H7 (cell line): ENCODE measurements around the gene SIX4. TPM values are rescaled to one million over a fixed set of nuclear protein-coding genes. Genes with fewer than 3 reads are reported as not detected.

ENCODE experiments used
- DNase-seq: peaks from one replicate; pipeline ENCODE4 v3.0.0; 2012
- H3K27me3 ChIP-seq: 2 replicates; pipeline ENCODE4 v1.6.0; 2011; ENCODE audit warnings: mild to moderate bottlenecking, low read length; ENCODE audit not compliant: control insufficient read depth, insufficient read depth
- H3K36me3 ChIP-seq: replicated peaks from 2 replicates; pipeline ENCODE4 v1.5.1; 2011; ENCODE audit warnings: low read length; ENCODE audit not compliant: control insufficient read depth, insufficient read depth
- H3K4me3 ChIP-seq: 2 replicates; pipeline ENCODE4 v1.5.1; 2011; ENCODE audit warnings: low read depth, mild to moderate bottlenecking, control low read depth, low read length, moderate library complexity; ENCODE audit not compliant: insufficient read depth
- total RNA-seq: library from RNA; depleted of rRNA; stranded (reverse); fragments of >200 nt; shearing (Covaris generic); gene quantifications from 2 replicates; pipeline ENCODE4 v1.2.3, GENCODE V29; 2014; rRNA removed

Gene SIX4
- total RNA-seq: 24.7 and 25.8 TPM in 2 replicates

DNA sequence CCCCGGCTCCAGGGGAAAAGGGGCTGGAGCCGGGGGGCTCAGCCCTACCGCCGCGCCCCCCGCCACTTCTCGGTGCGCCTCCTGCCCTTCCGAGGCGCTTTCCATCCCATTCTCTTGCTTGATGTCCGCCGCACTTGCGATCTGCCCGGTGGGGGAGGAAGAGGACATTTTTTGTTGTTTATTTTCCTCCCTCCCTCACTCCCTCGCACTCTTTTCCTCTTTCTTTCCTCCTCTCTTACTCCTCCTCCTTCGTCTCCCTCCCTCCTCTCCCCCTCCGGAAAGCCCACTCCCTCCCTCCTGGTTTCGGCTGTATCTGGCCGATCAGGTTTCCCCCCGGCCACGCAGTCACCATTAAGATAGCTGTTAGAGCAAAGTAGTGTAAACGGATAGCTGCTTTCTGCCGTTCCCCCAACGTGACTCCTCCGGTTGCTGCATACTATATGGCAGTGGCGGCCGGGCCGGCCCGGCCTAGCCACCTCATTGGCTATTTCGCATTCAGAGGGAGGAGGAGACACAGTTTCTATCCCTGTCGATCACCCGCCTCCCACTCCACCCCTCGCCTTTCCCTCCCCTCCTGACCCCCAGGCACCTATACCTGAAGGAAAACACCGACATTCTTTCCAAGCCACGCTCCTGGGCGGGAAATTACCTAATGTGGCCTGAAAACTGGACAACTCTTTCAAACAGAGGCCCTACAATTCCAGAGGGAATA, at the start of gene SIX4:
SIX4 (minus strand) TSS at position 445 of the 712 bp plus-strand sequence; CDS start at position 168, 277 bp downstream.
- peak; percentile 92 for DNase-seq
- Histone ChIP-seq H3K27me3 (no peaks in the 10 kb centered on the region), H3K4me3 (peak within 1 kb of the TSS; percentile 98), H3K36me3 (peaks cover 6% of the 10 kb centered on the region)

GRCh38 chr14:60773558-60773957, 49.4 kb upstream of the SIX4 start:
- Histone ChIP-seq H3K27me3 (no peaks in the 10 kb centered on the region), H3K4me3 (no peak overlapping the region), H3K36me3 (no peaks in the 10 kb centered on the region)
- no peak for DNase-seq

GRCh38 chr14:60771117-60771516, 47.0 kb upstream of the SIX4 start:
- Histone ChIP-seq H3K36me3 (no peaks in the 10 kb centered on the region), H3K4me3 (no peak overlapping the region), H3K27me3 (no peaks in the 10 kb centered on the region)
- no peak for DNase-seq

- Histone ChIP-seq H3K36me3 (no peaks in the 10 kb centered on the region), H3K27me3 (no peaks in the 10 kb centered on the region), H3K4me3 (no peak overlapping the region)
- no peak for DNase-seq
These were observed 44.5 kb upstream of the SIX4 start for GRCh38 chr14:60768602-60769001.

DNA sequence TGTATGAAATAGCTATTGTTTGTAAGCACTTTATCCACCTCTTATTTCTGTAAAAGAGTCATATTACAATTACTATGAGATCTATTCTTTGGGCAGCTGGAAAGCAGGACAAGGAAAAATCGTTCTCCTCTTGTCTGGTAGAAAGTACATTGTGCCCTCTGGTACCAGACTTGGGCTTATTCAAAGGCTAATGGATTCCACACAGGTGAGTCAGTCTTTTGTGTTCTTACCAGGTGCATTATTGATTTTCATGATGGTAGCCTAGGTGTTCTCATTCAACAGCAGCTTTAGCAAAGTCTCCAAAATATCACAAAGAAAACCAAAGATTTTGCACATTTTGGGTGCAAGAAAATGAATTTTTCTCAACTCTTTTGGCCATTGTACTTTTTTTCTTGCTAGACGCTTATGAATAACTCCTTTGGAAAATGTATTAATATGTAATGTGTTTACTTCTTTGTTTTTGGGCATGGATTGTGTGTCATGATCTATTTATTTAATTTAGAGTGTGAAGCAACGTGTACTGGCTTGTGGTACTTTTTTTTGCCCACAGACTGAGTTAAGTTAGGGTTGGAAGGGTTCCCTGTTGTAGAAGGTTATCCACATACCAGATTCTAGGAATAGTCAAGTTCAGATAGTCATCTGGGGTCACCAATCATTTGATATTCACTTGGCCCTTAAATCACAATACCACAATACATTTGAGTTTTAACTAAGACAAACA, 36.7 kb upstream of the SIX4 start:
- DNase-seq: peak; percentile 41
- Histone ChIP-seq H3K4me3 (no peak overlapping the region), H3K36me3 (no peaks in the 10 kb centered on the region), H3K27me3 (no peaks in the 10 kb centered on the region)

DNA sequence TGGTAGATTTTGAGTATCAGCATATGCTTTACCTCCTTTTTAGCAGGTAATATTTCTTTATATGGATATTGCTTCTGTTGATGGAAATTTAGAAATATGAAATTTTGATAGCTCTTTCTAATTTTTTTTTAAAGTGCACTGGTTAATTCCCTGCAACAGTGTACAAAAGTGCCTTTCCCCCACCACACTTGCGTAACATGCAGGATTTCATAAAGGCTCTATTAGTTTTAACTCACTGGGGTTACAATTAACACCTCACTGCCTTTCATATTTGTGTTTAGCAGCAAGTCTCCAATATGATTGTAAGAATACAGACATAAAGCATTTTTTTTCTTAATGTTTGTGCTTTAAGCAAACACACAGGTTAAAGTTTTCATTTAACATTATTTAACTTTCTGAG, 36.1 kb upstream of the SIX4 start:
- Histone ChIP-seq H3K36me3 (no peaks in the 10 kb centered on the region), H3K4me3 (no peak overlapping the region), H3K27me3 (no peaks in the 10 kb centered on the region)
- no peak for DNase-seq

GRCh38 chr14:60758885-60759284, 34.7 kb upstream of the SIX4 start:
- H3K36me3 ChIP-seq: no peaks in the 10 kb centered on the region
- no peak overlapping the region for H3K4me3 ChIP-seq
- H3K27me3 ChIP-seq: no peaks in the 10 kb centered on the region
- DNase-seq: no peak

DNA sequence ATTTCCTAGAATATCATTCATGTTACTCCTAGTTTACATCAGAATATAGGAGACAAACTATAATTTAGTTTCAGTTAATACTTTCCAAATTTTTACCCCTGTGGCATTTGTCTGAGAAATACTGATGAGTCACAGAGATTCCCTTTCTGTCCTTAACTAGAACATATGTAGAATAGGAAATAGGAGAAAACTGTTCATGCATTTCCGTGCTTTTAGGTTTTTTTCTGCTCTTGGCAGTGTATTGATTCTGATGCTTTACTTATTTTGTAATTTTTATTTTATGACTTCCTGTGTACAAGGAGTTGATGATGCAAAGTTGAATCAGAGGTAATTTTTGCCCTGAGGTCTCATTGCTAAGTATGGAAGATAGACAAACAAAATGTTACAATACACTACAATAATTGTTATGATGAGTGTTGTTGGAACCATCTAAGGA, 33.4 kb upstream of the SIX4 start:
- no peak for DNase-seq
- Histone ChIP-seq H3K4me3 (no peak overlapping the region), H3K36me3 (no peaks in the 10 kb centered on the region), H3K27me3 (no peaks in the 10 kb centered on the region)

- DNase-seq: no peak
- Histone ChIP-seq H3K27me3 (no peaks in the 10 kb centered on the region), H3K36me3 (no peaks in the 10 kb centered on the region), H3K4me3 (no peak overlapping the region)
These were observed 32.7 kb upstream of the SIX4 start for GRCh38 chr14:60756847-60757246.

GRCh38 chr14:60753264-60754119, 29.3 kb upstream of the SIX4 start:
- Histone ChIP-seq H3K36me3 (no peaks in the 10 kb centered on the region), H3K27me3 (no peaks in the 10 kb centered on the region), H3K4me3 (no peak overlapping the region)
- DNase-seq: no peak

DNA sequence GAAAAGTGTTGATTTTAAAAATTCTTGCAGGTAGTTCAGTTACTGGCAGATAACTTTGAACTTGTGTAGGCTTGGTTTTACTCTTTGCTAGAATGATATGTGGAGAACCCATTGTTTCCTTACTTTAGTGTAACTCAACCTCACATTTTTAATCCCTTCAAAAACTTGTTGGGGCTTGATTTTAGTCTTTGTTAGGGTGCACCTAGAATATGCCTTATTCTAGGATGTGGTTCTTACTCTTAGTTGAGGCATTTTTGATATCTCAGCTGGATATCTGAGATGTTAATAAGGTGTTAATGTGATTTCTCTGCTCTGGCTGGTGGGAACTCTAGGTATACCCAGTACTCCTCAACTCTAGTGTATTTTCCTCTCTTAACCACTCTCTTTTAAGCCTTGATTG, 20.4 kb upstream of the SIX4 start:
- Histone ChIP-seq H3K4me3 (no peak overlapping the region), H3K36me3 (no peaks in the 10 kb centered on the region), H3K27me3 (no peaks in the 10 kb centered on the region)
- no peak for DNase-seq

- no peak overlapping the region for H3K4me3 ChIP-seq
- no peaks in the 10 kb centered on the region for H3K36me3 ChIP-seq
- no peak for DNase-seq
- no peaks in the 10 kb centered on the region for H3K27me3 ChIP-seq
These were observed 14.8 kb upstream of the SIX4 start for GRCh38 chr14:60738843-60739508.

DNA sequence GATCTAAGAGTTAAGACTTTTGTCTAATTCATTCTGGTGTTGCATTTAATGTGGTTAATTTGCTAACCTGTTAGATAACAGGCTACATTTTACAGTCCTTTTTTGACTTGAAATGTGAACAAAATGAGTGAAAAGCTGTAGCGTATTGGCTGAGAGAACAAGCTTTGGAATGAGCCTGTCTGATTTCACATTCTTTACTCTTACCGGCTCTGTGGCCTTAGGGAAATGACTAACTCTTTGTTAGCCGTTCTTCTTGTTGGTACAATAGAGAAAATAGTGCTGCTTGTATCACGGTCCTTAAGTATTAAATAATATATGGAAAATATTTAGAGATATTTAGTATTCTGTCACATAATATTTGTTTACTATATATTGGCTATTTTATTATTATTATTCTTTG, 12.3 kb upstream of the SIX4 start:
- DNase-seq: no peak
- no peak overlapping the region for H3K4me3 ChIP-seq
- H3K27me3 ChIP-seq: no peaks in the 10 kb centered on the region

GRCh38 chr14:60735416-60735815, 11.3 kb upstream of the SIX4 start:
- no peak for DNase-seq
- Histone ChIP-seq H3K36me3 (no peaks in the 10 kb centered on the region), H3K27me3 (no peaks in the 10 kb centered on the region), H3K4me3 (peak overlapping the region; percentile 81)

More for the DNA sequence above, 12.3 kb upstream of the SIX4 start:
- no peaks in the 10 kb centered on the region for H3K36me3 ChIP-seq
